Glomerular visceral epithelial cell (primary cell): ENCODE results near the gene ASB1.
"Not testable (repeated sequence)": the region's sequence is repeated elsewhere in the genome, so short reads cannot be mapped to it uniquely, and the experiment has no call there.

Source experiments
- DNase-seq: peaks from one replicate; pipeline ENCODE4 v3.0.0-alpha.2; 2016; ENCODE audit errors: extremely low spot score

The ASB1 gene

DNA sequence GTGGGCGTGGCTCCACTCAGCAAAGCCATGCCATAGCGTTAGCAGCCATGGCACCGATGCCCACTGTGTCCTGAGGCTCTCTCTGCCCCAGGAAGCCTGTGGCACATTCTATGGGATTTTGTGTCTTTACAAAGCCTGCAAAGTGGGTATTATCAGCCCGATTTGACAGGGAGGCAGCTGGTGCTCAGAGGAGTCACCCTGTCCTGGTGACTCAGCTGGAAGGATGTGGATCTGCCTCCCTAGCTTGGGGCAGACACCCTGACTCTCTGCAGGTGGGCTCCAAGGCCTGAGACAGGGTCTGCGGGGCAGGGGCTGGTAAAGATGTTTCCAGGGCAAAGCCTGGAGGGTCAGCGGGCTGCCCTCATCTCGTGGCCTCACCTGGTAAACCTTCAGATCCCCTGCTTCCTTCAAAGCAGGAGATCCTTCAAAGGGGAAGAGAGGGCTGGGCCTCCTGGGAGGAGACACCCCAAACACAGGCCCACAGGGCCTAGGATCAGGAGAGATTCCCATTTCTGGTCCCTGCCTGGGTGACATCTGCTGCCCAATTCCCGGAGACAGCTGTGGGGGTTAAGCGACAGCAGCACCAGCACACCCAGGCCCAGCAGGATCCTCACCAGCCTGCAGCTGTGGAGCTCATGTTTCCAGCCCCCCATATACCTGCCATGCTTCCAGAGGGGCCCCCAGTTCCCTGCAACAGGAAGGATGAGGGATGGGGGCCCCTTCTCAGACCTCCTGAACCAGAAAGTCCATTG, 3.0 kb upstream of the ASB1 start:
- DNase-seq = no peak

GRCh38 chr2:238424313-238424700, 2.4 kb upstream of the ASB1 start:
- DNase-seq = no peak

DNA sequence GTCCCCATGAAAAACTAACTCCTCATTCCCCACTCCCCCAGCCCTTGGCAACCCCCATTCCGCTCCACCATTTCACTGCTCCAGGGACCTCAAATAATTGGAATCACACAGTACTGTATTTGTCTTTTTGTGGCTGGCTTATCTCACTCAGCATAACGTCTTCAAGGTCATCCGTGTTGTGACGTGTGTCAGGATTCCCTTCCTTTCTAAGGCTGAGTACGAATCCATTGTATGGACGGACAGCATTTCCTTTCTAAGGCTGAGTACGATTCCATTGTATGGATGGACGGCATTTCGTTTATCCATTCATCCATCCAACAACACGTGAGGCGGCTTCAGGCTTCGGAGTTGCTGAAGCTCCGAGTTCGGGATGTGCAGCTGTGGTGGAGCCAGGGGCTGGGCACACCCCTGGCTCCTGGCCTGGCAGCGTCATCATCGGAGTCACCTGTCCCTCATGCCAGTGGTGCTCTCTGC, 1.2 kb upstream of the ASB1 start:
- DNase-seq = no peak

GRCh38 chr2:238425979-238426567, 654 bp upstream of the ASB1 start:
- peak; percentile 70 for DNase-seq

- DNase-seq = no peak
Measured at GRCh38 chr2:238427435-238428162, 872 bp downstream of the ASB1 start.

DNA sequence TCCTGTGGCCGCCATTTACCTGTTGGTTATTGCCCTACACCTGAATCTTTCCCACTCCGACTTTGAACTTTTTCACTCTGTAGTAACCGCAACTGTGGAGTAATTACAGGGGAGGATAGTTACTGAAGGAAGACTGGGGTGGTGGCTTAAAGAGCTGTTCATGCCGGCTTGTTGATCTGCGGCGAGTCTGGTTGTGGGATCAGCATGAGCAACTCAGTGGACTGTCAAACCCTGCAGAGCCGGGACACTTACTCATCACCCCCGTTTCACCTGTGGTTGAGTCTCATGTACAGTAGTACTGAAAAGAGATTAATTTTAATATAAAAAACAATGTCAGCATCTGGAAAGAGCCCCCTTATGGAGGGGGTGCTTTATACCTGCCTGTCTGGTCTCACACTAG, 2.1 kb downstream of the ASB1 start:
- DNase-seq = peak; percentile 76

GRCh38 chr2:238430781-238431180, 4.1 kb downstream of the ASB1 start:
- no peak for DNase-seq

DNA sequence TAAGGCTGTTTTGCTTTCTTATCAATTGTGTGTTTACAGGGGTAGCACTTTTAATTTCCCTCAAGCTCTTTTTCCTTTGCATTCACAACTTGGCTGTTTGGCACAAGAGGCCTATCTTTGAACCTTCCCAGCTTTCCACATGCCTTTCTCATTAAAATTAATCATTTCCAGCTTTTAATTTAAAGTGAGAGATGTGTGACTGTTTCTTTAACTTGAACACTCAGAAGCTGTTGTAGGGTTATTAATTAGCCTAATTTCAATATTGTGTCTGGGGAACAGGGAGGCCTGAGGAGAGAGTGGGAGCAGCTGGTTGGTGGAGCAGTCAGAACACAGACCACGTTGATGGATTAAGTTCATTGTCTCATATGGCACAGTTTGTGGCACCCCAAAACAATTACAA, 4.7 kb downstream of the ASB1 start:
- DNase-seq = no peak

DNA sequence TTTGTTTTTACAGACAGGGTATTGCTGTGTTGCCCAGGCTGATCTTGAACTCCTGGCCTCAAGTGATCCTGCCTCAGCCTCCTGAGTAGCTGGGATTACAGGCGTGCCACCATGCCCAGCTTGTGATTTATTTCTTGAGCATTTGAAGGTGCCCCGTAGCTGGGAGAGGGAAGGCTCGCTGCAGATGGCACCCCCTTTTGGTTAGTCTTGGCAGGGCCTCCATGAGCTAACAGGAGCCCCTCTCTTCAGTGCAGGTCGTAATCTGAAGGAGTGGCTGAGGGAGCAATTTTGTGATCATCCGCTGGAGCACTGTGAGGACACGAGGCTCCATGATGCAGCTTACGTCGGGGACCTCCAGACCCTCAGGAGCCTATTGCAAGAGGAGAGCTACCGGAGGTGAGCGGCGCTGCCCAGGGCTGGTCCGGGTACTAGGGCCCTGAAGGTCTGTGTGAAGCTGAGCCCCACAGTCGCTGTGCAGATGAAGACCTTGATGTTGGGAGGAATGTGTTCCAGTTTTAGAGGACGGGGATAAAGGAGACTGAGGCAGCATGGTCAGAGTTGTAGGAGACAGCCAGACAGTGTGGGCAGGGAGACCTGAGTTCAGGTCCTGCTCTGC, 6.7 kb downstream of the ASB1 start:
- DNase-seq = no peak

DNA sequence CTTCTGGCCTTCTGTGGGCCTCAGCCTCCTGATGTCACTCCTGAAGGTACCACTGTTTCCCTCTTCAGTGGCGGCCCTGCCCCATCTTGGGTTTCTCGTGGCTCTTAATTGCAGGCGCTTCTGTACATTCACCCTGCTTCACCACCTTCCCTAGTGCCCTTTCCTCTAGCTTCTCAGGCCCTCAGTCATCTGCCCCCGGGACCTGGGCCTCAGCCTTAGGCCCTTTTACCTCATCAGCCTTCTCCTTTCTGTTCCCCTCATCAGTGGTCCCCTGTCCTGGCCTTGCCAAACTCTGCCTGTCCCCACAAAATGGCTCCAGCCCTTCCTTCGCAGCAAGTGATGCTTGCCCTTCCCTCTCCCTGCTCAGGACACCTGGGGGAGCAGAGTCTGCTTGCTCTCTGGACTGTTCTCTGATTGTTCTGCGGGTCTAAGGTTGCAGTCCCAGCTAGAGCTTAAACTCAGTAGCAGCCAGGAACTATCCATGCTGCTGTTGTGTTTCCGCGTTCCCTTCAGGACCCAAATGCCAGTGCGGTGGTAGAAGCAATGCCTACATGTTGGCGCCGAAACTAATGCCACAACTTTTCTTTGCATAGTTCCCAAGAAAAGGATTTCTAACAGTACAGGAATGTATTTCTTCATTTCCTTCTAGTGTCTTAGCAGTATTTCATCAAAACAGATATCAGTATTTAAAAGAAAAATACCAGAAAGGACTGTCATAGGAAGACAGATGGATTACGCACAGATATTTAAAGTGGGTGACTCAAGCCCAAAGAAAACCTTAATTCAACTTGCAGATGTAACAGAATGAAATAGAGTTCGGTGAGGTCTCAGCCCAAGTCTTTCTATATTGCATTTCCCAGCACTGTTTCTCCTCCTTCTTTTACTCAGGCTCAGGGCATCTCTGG, 7.5 kb downstream of the ASB1 start:
- DNase-seq = peak; percentile 23

GRCh38 chr2:238434846-238435751, 8.4 kb downstream of the ASB1 start:
- no peak for DNase-seq

GRCh38 chr2:238435752-238436096, 9.0 kb downstream of the ASB1 start:
- DNase-seq = no peak

GRCh38 chr2:238438856-238439849, 12.4 kb downstream of the ASB1 start:
- peak; percentile 96 for DNase-seq

DNA sequence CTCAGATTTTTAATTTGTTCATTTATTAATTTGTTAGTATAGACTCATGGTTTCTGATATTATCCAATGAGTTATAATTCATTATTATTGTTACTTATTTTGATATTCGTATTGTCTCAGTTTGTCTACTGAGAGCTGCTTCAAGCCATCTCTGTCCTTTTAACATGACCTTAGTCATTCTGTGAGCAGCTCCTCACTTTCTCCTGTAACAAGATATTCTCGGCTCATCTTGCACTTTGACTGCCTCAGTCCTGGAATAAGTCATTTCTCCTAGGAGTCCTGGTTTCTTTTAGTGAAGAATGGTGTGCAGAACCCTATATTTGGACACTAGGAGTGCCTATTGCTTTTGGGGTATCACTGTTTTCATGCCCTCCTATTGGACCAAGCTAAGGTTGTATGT, 13.2 kb downstream of the ASB1 start:
- no peak for DNase-seq

- DNase-seq = no peak
Measured at GRCh38 chr2:238440331-238440730, 13.6 kb downstream of the ASB1 start.

DNA sequence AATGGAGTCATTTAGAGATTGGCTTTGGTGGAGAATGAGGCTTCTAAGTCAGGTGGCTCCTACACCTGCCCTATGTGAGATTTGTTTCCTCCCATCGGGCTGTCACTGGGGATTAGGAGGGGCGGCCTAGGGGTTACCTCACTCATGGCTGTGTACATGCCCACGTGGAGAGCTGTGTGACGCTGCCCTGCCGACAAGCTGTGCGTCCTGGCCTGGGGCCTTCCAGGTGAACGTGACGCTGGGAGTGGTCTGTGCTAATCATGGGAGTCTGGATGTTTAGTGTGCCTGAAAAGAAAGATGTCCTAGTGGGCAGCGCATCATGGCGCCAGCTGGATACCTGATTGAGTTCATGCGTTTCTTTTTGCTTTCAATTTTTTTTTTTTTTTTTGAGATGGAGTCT, 14.0 kb downstream of the ASB1 start:
- DNase-seq = no peak

DNA sequence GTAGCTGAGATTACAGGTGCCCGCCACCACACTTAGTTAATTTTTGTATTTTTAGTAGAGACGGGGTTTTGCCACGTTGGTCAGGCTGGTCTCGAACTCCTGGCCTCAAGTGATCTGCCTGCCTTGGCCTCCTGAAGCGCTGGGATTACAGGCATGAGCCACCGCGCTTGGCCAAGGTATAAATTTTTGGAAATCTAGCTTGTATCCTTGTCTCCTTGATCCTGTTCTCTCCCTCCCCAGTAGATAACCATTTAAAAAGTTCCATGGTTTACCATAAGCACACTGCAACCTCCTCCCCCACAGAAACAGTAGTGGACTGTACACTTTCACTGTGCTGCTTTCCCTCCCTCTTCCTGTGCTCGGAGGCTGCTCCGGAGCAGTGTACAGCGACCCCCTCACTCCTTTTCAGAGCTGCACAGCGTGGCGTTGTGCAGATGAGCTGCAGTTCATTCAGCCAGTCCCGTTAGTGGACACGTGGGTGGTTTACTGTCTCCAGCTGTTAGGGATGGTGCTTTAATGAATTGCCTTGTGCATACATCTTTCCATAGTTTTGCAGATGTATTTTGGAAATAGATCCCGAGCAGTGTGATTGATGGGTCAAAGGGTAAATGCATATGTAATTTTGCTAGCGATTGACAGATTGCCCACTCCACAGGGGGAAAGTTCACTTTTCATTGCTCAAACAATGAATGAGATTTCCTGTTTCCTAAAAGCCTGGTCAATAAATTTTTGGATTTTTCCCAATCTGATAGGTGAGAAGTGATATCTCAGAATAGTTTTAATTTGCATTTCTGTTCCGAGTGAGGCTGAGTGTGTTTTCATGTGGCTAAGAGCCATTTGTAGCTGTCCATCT, 14.8 kb downstream of the ASB1 start:
- DNase-seq = no peak

GRCh38 chr2:238442257-238442656, 15.5 kb downstream of the ASB1 start:
- DNase-seq = not testable (repeated sequence)
